H9 (cell line): ENCODE results near the gene BARX1. TPM values are rescaled to one million over a fixed set of nuclear protein-coding genes. Genes with fewer than 3 reads are reported as not detected.
A peak's percentile ranks its signal among the peaks of the same experiment; 100 is the strongest.

Experiments used
- DNase-seq: peaks from one replicate; pipeline ENCODE4 v3.0.0-alpha.2; 2017
- H2AFZ ChIP-seq: one replicate; pipeline ENCODE4 v1.6.1; 2013; ENCODE audit warnings: mild to moderate bottlenecking, low read length, control low read depth, moderate library complexity
- H2AK5ac ChIP-seq: 2 replicates; pipeline ENCODE4 v1.6.1; 2013; ENCODE audit warnings: low read length, control low read depth, mixed read lengths; ENCODE audit not compliant: insufficient read length
- H2BK120ac ChIP-seq: one replicate; pipeline ENCODE4 v1.6.1; 2013; ENCODE audit warnings: low read depth, mild to moderate bottlenecking, low read length, control low read depth, inconsistent platforms; ENCODE audit not compliant: poor library complexity, severe bottlenecking
- H2BK12ac ChIP-seq: 2 replicates; pipeline ENCODE4 v1.6.1; 2013; ENCODE audit warnings: low read length, control low read depth, mixed read lengths, low read depth; ENCODE audit not compliant: insufficient read length
- H2BK15ac ChIP-seq: 2 replicates; pipeline ENCODE4 v1.6.1; 2013; ENCODE audit warnings: low read depth, low read length, control low read depth
- H2BK20ac ChIP-seq: one replicate; pipeline ENCODE4 v1.6.1; 2013; ENCODE audit warnings: low read depth, mild to moderate bottlenecking, low read length, control low read depth, inconsistent platforms; ENCODE audit not compliant: poor library complexity, severe bottlenecking
- H2BK5ac ChIP-seq: 2 replicates; pipeline ENCODE4 v1.6.1; 2013; ENCODE audit warnings: low read length, control low read depth, mixed read lengths; ENCODE audit not compliant: insufficient read length
- H3K14ac ChIP-seq: 2 replicates; pipeline ENCODE4 v1.6.1; 2013; ENCODE audit warnings: low read length, control low read depth; ENCODE audit not compliant: insufficient read depth
- H3K18ac ChIP-seq: 2 replicates; pipeline ENCODE4 v1.6.1; 2013; ENCODE audit warnings: low read depth, mild to moderate bottlenecking, mixed read lengths, low read length, control low read depth; ENCODE audit not compliant: insufficient read length
- H3K23ac ChIP-seq: 2 replicates; pipeline ENCODE4 v1.6.1; 2013; ENCODE audit warnings: low read length, control low read depth, mixed read lengths, low read depth; ENCODE audit not compliant: insufficient read length
- H3K23me2 ChIP-seq: 2 replicates; pipeline ENCODE4 v1.6.1; 2013; ENCODE audit warnings: low read depth, mild to moderate bottlenecking, mixed read lengths, low read length, control low read depth; ENCODE audit not compliant: insufficient read length, poor library complexity, severe bottlenecking
- H3K27ac ChIP-seq: 2 replicates; pipeline ENCODE4 v1.5.1; 2013; ENCODE audit warnings: low read length, control low read depth, mixed read lengths, low read depth; ENCODE audit not compliant: insufficient read length
- H3K27me3 ChIP-seq: 2 replicates; pipeline ENCODE4 v1.6.1; 2013; ENCODE audit warnings: low read length, control low read depth, inconsistent platforms; ENCODE audit not compliant: insufficient read depth
- H3K4ac ChIP-seq: 2 replicates; pipeline ENCODE4 v1.6.1; 2013; ENCODE audit warnings: low read depth, mild to moderate bottlenecking, control low read depth, inconsistent platforms, low read length, moderate library complexity
- H3K4me1 ChIP-seq: 2 replicates; pipeline ENCODE4 v1.6.1; 2013; ENCODE audit warnings: low read length, control low read depth, inconsistent platforms; ENCODE audit not compliant: insufficient read depth
- H3K4me2 ChIP-seq: 2 replicates; pipeline ENCODE4 v1.6.1; 2013; ENCODE audit warnings: low read length, control low read depth, mixed read lengths; ENCODE audit not compliant: insufficient read length, insufficient read depth
- H3K56ac ChIP-seq: 2 replicates; pipeline ENCODE4 v1.6.1; 2013; ENCODE audit warnings: low read depth, mild to moderate bottlenecking, mixed read lengths, low read length, control low read depth; ENCODE audit not compliant: insufficient read length
- H3K79me1 ChIP-seq: 2 replicates; pipeline ENCODE4 v1.6.1; 2013; ENCODE audit warnings: low read depth, mild to moderate bottlenecking, moderate library complexity, low read length, control low read depth, inconsistent platforms; ENCODE audit not compliant: insufficient read depth, poor library complexity, severe bottlenecking
- H3K79me2 ChIP-seq: 2 replicates; pipeline ENCODE4 v1.6.1; 2013; ENCODE audit warnings: low read length, control low read depth, inconsistent platforms; ENCODE audit not compliant: insufficient read depth
- H3K9ac ChIP-seq: 2 replicates; pipeline ENCODE4 v1.6.1; 2013; ENCODE audit warnings: low read length, control low read depth, mixed read lengths; ENCODE audit not compliant: insufficient read length; ENCODE audit errors: extremely low read depth
- H3K9me3 ChIP-seq: one replicate; pipeline ENCODE4 v1.6.1; 2013; ENCODE audit warnings: low read depth, low read length, inconsistent platforms; ENCODE audit not compliant: control insufficient read depth
- H3T11ph ChIP-seq: one replicate; pipeline ENCODE4 v1.6.1; 2013; ENCODE audit warnings: mild to moderate bottlenecking, low read length, control low read depth, inconsistent platforms
- H4K20me1 ChIP-seq: one replicate; pipeline ENCODE4 v1.6.1; 2013; ENCODE audit not compliant: control insufficient read depth, insufficient read length, insufficient read depth
- H4K5ac ChIP-seq: 2 replicates; pipeline ENCODE4 v1.6.1; 2013; ENCODE audit warnings: low read depth, mild to moderate bottlenecking, mixed read lengths, low read length, control low read depth; ENCODE audit not compliant: insufficient read length
- H4K8ac ChIP-seq: replicated peaks from 2 replicates; pipeline ENCODE4 v1.6.1; 2013; ENCODE audit warnings: low read length, control low read depth, mixed read lengths, low read depth; ENCODE audit not compliant: insufficient read length
- H4K91ac ChIP-seq: 2 replicates; pipeline ENCODE4 v1.6.1; 2013; ENCODE audit warnings: low read depth, mild to moderate bottlenecking, moderate library complexity, mixed read lengths, low read length, control low read depth; ENCODE audit not compliant: insufficient read length
- H3K27ac Mint-ChIP-seq, 3 experiments: 2 replicates in 2 of 3; 3 replicates in 1 of 3; pipeline ENCODE4 v1.8.0; 2020 to 2021; ENCODE audit warnings: mixed read lengths in 3 of 3, mild to moderate bottlenecking in 1 of 3, moderate library complexity in 1 of 3
- H3K27me3 Mint-ChIP-seq: 2 replicates; pipeline ENCODE4 v1.8.0; 2021; ENCODE audit warnings: low read depth, mild to moderate bottlenecking, moderate library complexity, mixed read lengths
- H3K36me3 Mint-ChIP-seq, 3 experiments: 2 replicates in 2 of 3; 3 replicates in 1 of 3; pipeline ENCODE4 v1.8.0; 2020 to 2021; ENCODE audit warnings: low read depth in 3 of 3, mixed read lengths in 3 of 3; ENCODE audit not compliant: insufficient read depth in 1 of 3
- H3K4me1 Mint-ChIP-seq, 2 experiments: 2 replicates each; pipeline ENCODE4 v1.8.0; 2020; ENCODE audit warnings: mixed read lengths in 2 of 2
- H3K4me3 Mint-ChIP-seq, 2 experiments: 2 replicates in 1 of 2; 3 replicates in 1 of 2; pipeline ENCODE4 v1.8.0; 2020 to 2021; ENCODE audit warnings: mild to moderate bottlenecking in 2 of 2, mixed read lengths in 2 of 2, moderate library complexity in 1 of 2
- H3K9me3 Mint-ChIP-seq, 2 experiments: 2 replicates in 1 of 2; 3 replicates in 1 of 2; pipeline ENCODE4 v1.8.0; 2020; ENCODE audit warnings: mild to moderate bottlenecking in 2 of 2, mixed read lengths in 2 of 2, moderate library complexity in 1 of 2
- total RNA-seq: library from RNA; stranded (reverse); gene quantifications from 2 replicates; pipeline ENCODE4 v1.2.1, GENCODE V29; 2021
- TF ChIP-seq, protein P1 (sequence below): fragments of 200-600 bp; sonication (generic); conservative IDR thresholded peaks from 3 replicates; pipeline ENCODE4 v1.8.0; 2021; ENCODE audit warnings: antibody characterized with exemption, mild to moderate bottlenecking

BARX1 gene
- total RNA-seq, 1 experiment from 2014 or later, result 1.2 TPM

- Histone ChIP-seq H3K56ac (no peak overlapping the region), H3T11ph (no peak overlapping the region), H4K91ac (no peak overlapping the region), H3K4me1 (no peaks in the 10 kb centered on the region), H2AFZ (no peak overlapping the region), H3K9ac (no peak overlapping the region), H3K9me3 (no peaks in the 10 kb centered on the region), H3K4me2 (no peak overlapping the region), H2AK5ac (no peak overlapping the region), H2BK15ac (no peak overlapping the region), H4K8ac (no peak overlapping the region), H3K18ac (no peak overlapping the region), H3K23me2 (no peaks in the 10 kb centered on the region), H2BK12ac (no peak overlapping the region), H3K4ac (no peak overlapping the region), H3K14ac (no peak overlapping the region), H3K79me1 (no peaks in the 10 kb centered on the region), H3K27ac (no peak overlapping the region), H3K27me3 (no peaks in the 10 kb centered on the region), H3K23ac (no peak overlapping the region), H2BK5ac (no peak overlapping the region), H2BK20ac (no peak overlapping the region), H4K5ac (no peak overlapping the region), H3K79me2 (no peaks in the 10 kb centered on the region), H4K20me1 (no peaks in the 10 kb centered on the region), H2BK120ac (no peak overlapping the region)
- H3K27ac Mint-ChIP-seq, result no peak overlapping the region
- no peaks in the 10 kb centered on the region for H3K4me1 Mint-ChIP-seq
- no peaks in the 10 kb centered on the region for H3K36me3 Mint-ChIP-seq
- DNase-seq, result no peak
- no peak overlapping the region for H3K4me3 Mint-ChIP-seq
- H3K27me3 Mint-ChIP-seq, result peaks cover 2% of the 10 kb centered on the region; the same call in 1 of the 2 replicates
- H3K9me3 Mint-ChIP-seq, result peaks cover 0 to 2% of the 10 kb centered on the region in 2 experiments; a peak in 2 of 5 replicates
- TF ChIP-seq, protein P1, sequence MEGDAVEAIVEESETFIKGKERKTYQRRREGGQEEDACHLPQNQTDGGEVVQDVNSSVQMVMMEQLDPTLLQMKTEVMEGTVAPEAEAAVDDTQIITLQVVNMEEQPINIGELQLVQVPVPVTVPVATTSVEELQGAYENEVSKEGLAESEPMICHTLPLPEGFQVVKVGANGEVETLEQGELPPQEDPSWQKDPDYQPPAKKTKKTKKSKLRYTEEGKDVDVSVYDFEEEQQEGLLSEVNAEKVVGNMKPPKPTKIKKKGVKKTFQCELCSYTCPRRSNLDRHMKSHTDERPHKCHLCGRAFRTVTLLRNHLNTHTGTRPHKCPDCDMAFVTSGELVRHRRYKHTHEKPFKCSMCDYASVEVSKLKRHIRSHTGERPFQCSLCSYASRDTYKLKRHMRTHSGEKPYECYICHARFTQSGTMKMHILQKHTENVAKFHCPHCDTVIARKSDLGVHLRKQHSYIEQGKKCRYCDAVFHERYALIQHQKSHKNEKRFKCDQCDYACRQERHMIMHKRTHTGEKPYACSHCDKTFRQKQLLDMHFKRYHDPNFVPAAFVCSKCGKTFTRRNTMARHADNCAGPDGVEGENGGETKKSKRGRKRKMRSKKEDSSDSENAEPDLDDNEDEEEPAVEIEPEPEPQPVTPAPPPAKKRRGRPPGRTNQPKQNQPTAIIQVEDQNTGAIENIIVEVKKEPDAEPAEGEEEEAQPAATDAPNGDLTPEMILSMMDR, result peak; percentile 53
Observed at GRCh38 chr9:93996863-93997262, 41.7 kb upstream of the BARX1 start.
